SK-N-SH treated with all-trans-retinoic acid at 6 μM for 48 hours (cell line): Measurements from ENCODE around the gene FBXO24.

Source experiments
- ATAC-seq: fragments of 200-7000 bp; cut with Tn5 transposase; 3 replicates; pipeline ENCODE4 v1.9.1; 2020; ENCODE audit warnings: mild to moderate bottlenecking, moderate library complexity
- ARNTL ChIP-seq: fragments of 450-650 bp; formaldehyde crosslinking; IDR thresholded peaks from 2 replicates; pipeline ENCODE4 v1.5.0; 2020; ENCODE audit warnings: low read depth, mild to moderate bottlenecking, moderate library complexity, borderline replicate concordance
- BACH2 ChIP-seq: fragments of 250-450 bp; sonication (Bioruptor Pico); IDR thresholded peaks from 2 replicates; pipeline ENCODE4 v1.9.0; 2021; ENCODE audit warnings: mild to moderate bottlenecking, borderline replicate concordance
- CREB5 ChIP-seq: fragments of 250-450 bp; sonication (Bioruptor Pico); IDR thresholded peaks from 2 replicates; pipeline ENCODE4 v1.5.1; 2020; ENCODE audit warnings: low read depth, mild to moderate bottlenecking, moderate library complexity
- CSDC2 ChIP-seq: fragments of 250-450 bp; sonication (Bioruptor Pico); IDR thresholded peaks from 2 replicates; pipeline ENCODE4 v1.5.0; 2020; ENCODE audit warnings: mild to moderate bottlenecking, moderate library complexity
- ESRRG ChIP-seq: fragments of 250-450 bp; sonication (Bioruptor Pico); IDR thresholded peaks from 2 replicates; pipeline ENCODE4 v1.6.1; 2021; ENCODE audit warnings: mild to moderate bottlenecking
- GLIS3 ChIP-seq: fragments of 250-450 bp; sonication (Bioruptor Pico); IDR thresholded peaks from 2 replicates; pipeline ENCODE4 v1.5.0; 2020; ENCODE audit warnings: mild to moderate bottlenecking, moderate library complexity
- ISL1 ChIP-seq: fragments of 250-450 bp; sonication (Bioruptor Pico); IDR thresholded peaks from 2 replicates; pipeline ENCODE4 v2.1.2; 2022; ENCODE audit warnings: mild to moderate bottlenecking, moderate library complexity
- PPARA ChIP-seq: fragments of 250-450 bp; sonication (Bioruptor Pico); IDR thresholded peaks from 2 replicates; pipeline ENCODE4 v1.5.0; 2020; ENCODE audit warnings: mild to moderate bottlenecking, borderline replicate concordance
- RARB ChIP-seq: fragments of 250-450 bp; sonication (Bioruptor Pico); IDR thresholded peaks from 2 replicates; pipeline ENCODE4 v1.8.0; 2021; ENCODE audit warnings: mild to moderate bottlenecking, moderate library complexity
- SNAI2 ChIP-seq: fragments of 250-450 bp; sonication (Bioruptor Pico); IDR thresholded peaks from 2 replicates; pipeline ENCODE4 v1.5.0; 2020; ENCODE audit warnings: mild to moderate bottlenecking, moderate library complexity
- TCF4 ChIP-seq: fragments of 250-450 bp; sonication (Bioruptor Pico); IDR thresholded peaks from 2 replicates; pipeline ENCODE4 v1.8.0; 2021; ENCODE audit warnings: mild to moderate bottlenecking, moderate library complexity, borderline replicate concordance
- ZC3H10 ChIP-seq: fragments of 250-450 bp; sonication (Bioruptor Pico); IDR thresholded peaks from 2 replicates; pipeline ENCODE4 v1.5.1; 2021; ENCODE audit warnings: mild to moderate bottlenecking, moderate library complexity
- ZFP30 ChIP-seq: fragments of 450-650 bp; formaldehyde crosslinking; IDR thresholded peaks from 2 replicates; pipeline ENCODE4 v1.5.0; 2022; ENCODE audit warnings: mild to moderate bottlenecking, moderate library complexity
- ZNF565 ChIP-seq: fragments of 450-650 bp; formaldehyde crosslinking; conservative IDR thresholded peaks from 2 replicates; pipeline ENCODE4 v1.5.0; 2020; ENCODE audit warnings: low read depth, mild to moderate bottlenecking, moderate library complexity
- ZNF70 ChIP-seq: fragments of 450-650 bp; formaldehyde crosslinking; IDR thresholded peaks from 2 replicates; pipeline ENCODE4 v1.5.0; 2020; ENCODE audit warnings: mild to moderate bottlenecking, moderate library complexity
- ZNF8 ChIP-seq: fragments of 450-650 bp; formaldehyde crosslinking; IDR thresholded peaks from 2 replicates; pipeline ENCODE4 v1.5.0; 2020; ENCODE audit warnings: mild to moderate bottlenecking, moderate library complexity
- TF ChIP-seq, protein P1 (sequence below): fragments of 250-450 bp; sonication (Bioruptor Pico); IDR thresholded peaks from 2 replicates; pipeline ENCODE4 v1.8.0; 2021; ENCODE audit warnings: low read depth, mild to moderate bottlenecking, moderate library complexity, borderline replicate concordance
- TF ChIP-seq, protein P2 (sequence below): fragments of 250-450 bp; sonication (Bioruptor Pico); IDR thresholded peaks from 2 replicates; pipeline ENCODE4 v1.5.0; 2020; ENCODE audit warnings: mild to moderate bottlenecking, moderate library complexity

Gene FBXO24

GRCh38 chr7:100583132-100584053, 2.7 kb upstream of the FBXO24 start:
- TF ChIP-seq TCF4 (CRISPR knock-in tag) (no peak), ARNTL (no peak), ZNF8 (CRISPR knock-in tag) (no peak), ZNF565 (CRISPR knock-in tag) (no peak), ZNF70 (CRISPR knock-in tag) (no peak), ZC3H10 (CRISPR knock-in tag) (no peak)
- TF ChIP-seq, all 23 proteins: peak for 0
- no peak for ATAC-seq

DNA sequence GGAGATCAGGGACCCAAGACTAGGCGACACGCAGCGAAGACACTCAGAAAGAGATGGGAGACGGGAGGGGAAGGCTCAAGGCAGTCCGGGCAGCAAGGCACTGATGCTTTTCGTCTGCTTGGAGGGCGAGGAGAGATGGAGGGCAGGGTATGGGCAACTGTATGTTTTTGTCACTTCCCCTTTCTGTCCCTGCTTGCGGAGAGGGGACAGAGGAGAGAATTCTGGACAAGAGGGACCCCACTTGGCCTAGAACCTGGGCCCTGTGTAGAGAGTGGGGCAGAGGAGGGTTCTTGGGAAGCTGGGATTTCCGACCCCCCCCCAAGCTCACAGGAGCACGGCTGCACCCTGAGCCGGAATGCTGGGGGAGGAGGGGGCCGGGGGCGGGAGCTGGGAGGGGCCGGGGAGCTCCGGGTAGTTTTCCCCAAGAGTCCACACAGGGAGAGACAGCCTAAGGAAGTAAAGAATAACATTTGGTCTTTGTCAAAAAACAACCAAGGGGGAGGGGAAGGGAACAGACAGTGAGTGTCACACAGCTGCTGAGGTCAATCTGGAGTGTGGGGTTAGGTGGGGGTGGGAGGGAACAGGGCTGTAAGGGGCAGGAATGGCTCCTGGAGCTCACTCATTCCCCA, 2.0 kb upstream of the FBXO24 start:
- no peak for ATAC-seq
- no peak for TF ChIP-seq GLIS3 (CRISPR knock-in tag)
- no peak for TF ChIP-seq CSDC2 (CRISPR knock-in tag)
- TF ChIP-seq ISL1: no peak
- TF ChIP-seq, protein P1, sequence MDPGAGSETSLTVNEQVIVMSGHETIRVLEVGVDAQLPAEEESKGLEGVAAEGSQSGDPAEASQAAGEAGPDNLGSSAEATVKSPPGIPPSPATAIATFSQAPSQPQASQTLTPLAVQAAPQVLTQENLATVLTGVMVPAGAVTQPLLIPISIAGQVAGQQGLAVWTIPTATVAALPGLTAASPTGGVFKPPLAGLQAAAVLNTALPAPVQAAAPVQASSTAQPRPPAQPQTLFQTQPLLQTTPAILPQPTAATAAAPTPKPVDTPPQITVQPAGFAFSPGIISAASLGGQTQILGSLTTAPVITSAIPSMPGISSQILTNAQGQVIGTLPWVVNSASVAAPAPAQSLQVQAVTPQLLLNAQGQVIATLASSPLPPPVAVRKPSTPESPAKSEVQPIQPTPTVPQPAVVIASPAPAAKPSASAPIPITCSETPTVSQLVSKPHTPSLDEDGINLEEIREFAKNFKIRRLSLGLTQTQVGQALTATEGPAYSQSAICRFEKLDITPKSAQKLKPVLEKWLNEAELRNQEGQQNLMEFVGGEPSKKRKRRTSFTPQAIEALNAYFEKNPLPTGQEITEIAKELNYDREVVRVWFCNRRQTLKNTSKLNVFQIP (CRISPR knock-in tag): no peak
- TF ChIP-seq, protein P2, sequence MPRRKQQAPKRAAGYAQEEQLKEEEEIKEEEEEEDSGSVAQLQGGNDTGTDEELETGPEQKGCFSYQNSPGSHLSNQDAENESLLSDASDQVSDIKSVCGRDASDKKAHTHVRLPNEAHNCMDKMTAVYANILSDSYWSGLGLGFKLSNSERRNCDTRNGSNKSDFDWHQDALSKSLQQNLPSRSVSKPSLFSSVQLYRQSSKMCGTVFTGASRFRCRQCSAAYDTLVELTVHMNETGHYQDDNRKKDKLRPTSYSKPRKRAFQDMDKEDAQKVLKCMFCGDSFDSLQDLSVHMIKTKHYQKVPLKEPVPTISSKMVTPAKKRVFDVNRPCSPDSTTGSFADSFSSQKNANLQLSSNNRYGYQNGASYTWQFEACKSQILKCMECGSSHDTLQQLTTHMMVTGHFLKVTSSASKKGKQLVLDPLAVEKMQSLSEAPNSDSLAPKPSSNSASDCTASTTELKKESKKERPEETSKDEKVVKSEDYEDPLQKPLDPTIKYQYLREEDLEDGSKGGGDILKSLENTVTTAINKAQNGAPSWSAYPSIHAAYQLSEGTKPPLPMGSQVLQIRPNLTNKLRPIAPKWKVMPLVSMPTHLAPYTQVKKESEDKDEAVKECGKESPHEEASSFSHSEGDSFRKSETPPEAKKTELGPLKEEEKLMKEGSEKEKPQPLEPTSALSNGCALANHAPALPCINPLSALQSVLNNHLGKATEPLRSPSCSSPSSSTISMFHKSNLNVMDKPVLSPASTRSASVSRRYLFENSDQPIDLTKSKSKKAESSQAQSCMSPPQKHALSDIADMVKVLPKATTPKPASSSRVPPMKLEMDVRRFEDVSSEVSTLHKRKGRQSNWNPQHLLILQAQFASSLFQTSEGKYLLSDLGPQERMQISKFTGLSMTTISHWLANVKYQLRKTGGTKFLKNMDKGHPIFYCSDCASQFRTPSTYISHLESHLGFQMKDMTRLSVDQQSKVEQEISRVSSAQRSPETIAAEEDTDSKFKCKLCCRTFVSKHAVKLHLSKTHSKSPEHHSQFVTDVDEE (CRISPR knock-in tag): no peak
- no peak for TF ChIP-seq ESRRG (CRISPR knock-in tag)
- TF ChIP-seq RARB (CRISPR knock-in tag): no peak
- no peak for TF ChIP-seq ZNF8 (CRISPR knock-in tag)
- no peak for TF ChIP-seq PPARA (CRISPR knock-in tag)
- no peak for TF ChIP-seq SNAI2 (CRISPR knock-in tag)

DNA sequence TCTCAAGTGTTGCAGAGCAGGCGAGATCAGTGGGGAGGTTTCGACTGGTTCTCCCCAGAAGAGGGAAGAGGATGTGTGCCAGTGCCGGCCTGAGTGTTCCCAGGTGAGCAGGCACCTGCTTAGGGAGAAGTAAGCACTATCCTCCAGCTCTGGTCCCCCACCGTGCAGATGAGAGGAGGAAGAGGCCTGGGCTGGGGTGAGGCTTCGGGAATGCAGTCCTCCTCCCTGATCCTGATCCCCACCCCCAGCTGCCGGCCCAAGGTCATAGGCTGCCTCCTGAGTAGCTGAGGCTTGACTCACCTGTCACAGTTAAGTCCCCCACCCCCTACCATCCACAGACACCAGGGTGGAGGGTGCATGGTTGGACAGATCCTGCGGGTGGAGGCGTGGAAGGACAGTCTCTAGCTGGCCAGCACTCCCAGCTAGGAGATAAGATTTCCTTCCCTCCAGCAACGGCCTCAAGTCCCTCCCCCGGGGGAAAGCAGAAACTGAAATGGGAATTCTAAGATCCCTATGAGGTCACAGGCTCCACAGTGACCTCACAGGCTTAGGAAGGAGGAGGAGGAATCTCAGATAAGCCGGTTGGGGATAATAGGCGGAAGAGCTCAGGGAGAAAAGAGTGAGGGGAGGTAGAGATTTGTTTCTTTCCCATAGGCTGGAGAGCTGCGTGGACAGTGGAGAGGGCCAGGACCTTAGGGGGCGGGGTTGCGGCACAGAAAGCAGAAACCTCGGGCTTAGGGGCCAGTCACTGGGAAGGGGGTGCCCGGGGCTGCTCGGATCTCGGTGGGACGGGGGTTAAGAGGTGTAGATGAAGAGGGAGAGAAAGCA, 1.2 kb upstream of the FBXO24 start:
- TF ChIP-seq ARNTL: no peak
- no peak for TF ChIP-seq CREB5 (CRISPR knock-in tag)
- no peak for TF ChIP-seq GLIS3 (CRISPR knock-in tag)
- TF ChIP-seq, all 23 proteins: peak for 0
- ATAC-seq: no peak

DNA sequence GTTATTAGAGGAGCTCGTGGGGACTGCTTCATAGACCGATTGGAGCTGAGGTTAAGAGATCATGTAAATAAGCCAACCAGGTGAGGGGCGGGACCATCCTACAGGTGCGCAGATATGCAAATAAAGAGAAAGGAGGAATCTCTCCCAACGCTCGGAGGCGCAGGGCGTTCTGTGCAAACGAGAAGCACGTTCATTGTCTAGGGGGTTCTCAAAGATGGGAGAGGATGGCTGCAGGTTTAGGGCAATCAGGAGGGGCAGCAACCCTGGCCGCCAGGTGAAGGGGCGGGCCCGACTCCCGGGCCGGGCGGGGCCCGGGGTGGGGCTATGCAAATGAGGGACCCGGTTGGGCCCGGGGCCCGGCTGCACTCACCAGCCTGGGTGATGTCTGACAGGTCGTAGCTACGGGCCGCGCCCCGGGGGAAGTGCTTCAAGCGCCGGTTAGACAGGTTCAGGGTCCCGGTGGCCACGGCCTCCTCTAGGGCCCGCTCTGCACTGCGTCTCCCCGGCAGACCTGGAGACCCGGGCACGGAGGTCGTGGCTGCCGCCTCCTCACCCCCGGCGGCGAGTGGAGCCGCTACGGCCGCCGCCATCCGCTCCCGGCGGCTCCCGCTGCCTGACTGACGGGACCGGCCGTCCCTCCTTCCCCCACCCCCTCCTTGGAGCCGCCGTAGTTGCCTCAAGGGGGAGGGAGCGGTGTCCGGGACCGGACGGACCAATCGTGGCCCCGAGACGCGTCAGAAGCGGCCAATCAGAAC, 440 bp upstream of the FBXO24 start, which contains the start of gene LRCH4:
Gene LRCH4 (minus strand): TSS at position 619 of the 755 bp plus-strand sequence. CDS start 29 bp downstream, at position 590.
- ATAC-seq: peak; percentile 26
- TF ChIP-seq BACH2 (CRISPR knock-in tag) (no peak), ZFP30 (CRISPR knock-in tag) (no peak), ZNF565 (CRISPR knock-in tag) (no peak; the same call in 1 of the 2 replicates), TCF4 (CRISPR knock-in tag) (no peak), ZC3H10 (CRISPR knock-in tag) (no peak), ESRRG (CRISPR knock-in tag) (peak; percentile 80; the same call in 1 of the 2 replicates), ZNF70 (CRISPR knock-in tag) (no peak; the same call in 1 of the 2 replicates)
- TF ChIP-seq, protein P1 (CRISPR knock-in tag): no peak
- TF ChIP-seq, protein P2 (CRISPR knock-in tag): 0 out of 2 replicates have a peak, but pooled peaks have one; percentile 31
